ENCODE measurements around the gene DHRS7B.
"Not testable (repeated sequence)": the region's sequence is repeated elsewhere in the genome, so short reads cannot be mapped to it uniquely, and the experiment has no call there.

DHRS7B gene

GRCh38 chr17:21107067-21107650, 19.6 kb upstream of the DHRS7B start:
- not testable (repeated sequence) for DNase-seq (ENCODE audit: low read depth in 2 of 2)

GRCh38 chr17:21108651-21109050, 18.1 kb upstream of the DHRS7B start:
- DNase-seq (ENCODE audit: low read depth in 2 of 2), result no peak

- DNase-seq (ENCODE audit: low read depth in 2 of 2), result no peak
These were observed 13.6 kb upstream of the DHRS7B start for GRCh38 chr17:21113049-21113690.

- DNase-seq (ENCODE audit: low read depth in 2 of 2), result no peak
These were observed 13.0 kb upstream of the DHRS7B start for GRCh38 chr17:21113716-21114115.

GRCh38 chr17:21114791-21115190, 12.0 kb upstream of the DHRS7B start:
- not testable (repeated sequence) for DNase-seq (ENCODE audit: low read depth in 2 of 2)

GRCh38 chr17:21119247-21119918, 7.4 kb upstream of the DHRS7B start:
- DNase-seq (ENCODE audit: low read depth in 2 of 2), result peak; percentile 33 to 57

- no peak for DNase-seq (ENCODE audit: low read depth in 2 of 2)
These were observed 6.9 kb upstream of the DHRS7B start for GRCh38 chr17:21119919-21120249.

GRCh38 chr17:21124086-21124485, 2.7 kb upstream of the DHRS7B start:
- no peak for DNase-seq (ENCODE audit: low read depth in 2 of 2)

- DNase-seq (ENCODE audit: low read depth in 2 of 2), result not testable (repeated sequence)
These were observed 2.2 kb upstream of the DHRS7B start for GRCh38 chr17:21124517-21124916.

GRCh38 chr17:21125862-21126261, 902 bp upstream of the DHRS7B start:
- DNase-seq (ENCODE audit: low read depth in 2 of 2), result peak; percentile 10 to 20

- DNase-seq (ENCODE audit: low read depth in 2 of 2), result no peak
These were observed 829 bp downstream of the DHRS7B start for GRCh38 chr17:21127509-21128077.

- no peak for DNase-seq (ENCODE audit: low read depth in 2 of 2)
These were observed 2.4 kb downstream of the DHRS7B start for GRCh38 chr17:21129023-21129681.

GRCh38 chr17:21131137-21131536, 4.4 kb downstream of the DHRS7B start:
- no peak for DNase-seq (ENCODE audit: low read depth in 2 of 2)

GRCh38 chr17:21132428-21132827, 5.7 kb downstream of the DHRS7B start:
- DNase-seq (ENCODE audit: low read depth in 2 of 2), result no peak

GRCh38 chr17:21134559-21134958, 7.8 kb downstream of the DHRS7B start:
- no peak for DNase-seq (ENCODE audit: low read depth in 2 of 2)

GRCh38 chr17:21140911-21141310, 14.1 kb downstream of the DHRS7B start:
- DNase-seq (ENCODE audit: low read depth in 2 of 2), result no peak

GRCh38 chr17:21141331-21141730, 14.6 kb downstream of the DHRS7B start:
- DNase-seq (ENCODE audit: low read depth in 2 of 2), result no peak

GRCh38 chr17:21142065-21142464, 15.3 kb downstream of the DHRS7B start:
- DNase-seq (ENCODE audit: low read depth in 2 of 2), result not testable (repeated sequence)

- no peak for DNase-seq (ENCODE audit: low read depth in 2 of 2)
These were observed 16.9 kb downstream of the DHRS7B start for GRCh38 chr17:21143695-21144094.

GRCh38 chr17:21144299-21144698, 17.5 kb downstream of the DHRS7B start:
- DNase-seq (ENCODE audit: low read depth in 2 of 2), result not testable (repeated sequence)

GRCh38 chr17:21146362-21147015, 19.7 kb downstream of the DHRS7B start:
- no peak for DNase-seq (ENCODE audit: low read depth in 2 of 2)

- no peak for DNase-seq (ENCODE audit: low read depth in 2 of 2)
These were observed 22.9 kb downstream of the DHRS7B start for GRCh38 chr17:21149621-21150020.

Data from stimulated activated CD4-positive, alpha-beta T cell treated with anti-CD3 and anti-CD28 coated beads, Interleukin-15, amount 100 ng/mL, for 48 hours (primary cell).